Activated T-cell treated with anti-CD3 and anti-CD28 coated beads, Interleukin-2, amount 50 U/mL, for 1 hour (primary cell): ENCODE data around the gene A1CF.
"Not testable (repeated sequence)": the region's sequence is repeated elsewhere in the genome, so short reads cannot be mapped to it uniquely, and the experiment has no call there.

Source experiments
- DNase-seq: peaks from one replicate; pipeline ENCODE4 v3.0.0-alpha.2; 2020

Gene A1CF, protein sequence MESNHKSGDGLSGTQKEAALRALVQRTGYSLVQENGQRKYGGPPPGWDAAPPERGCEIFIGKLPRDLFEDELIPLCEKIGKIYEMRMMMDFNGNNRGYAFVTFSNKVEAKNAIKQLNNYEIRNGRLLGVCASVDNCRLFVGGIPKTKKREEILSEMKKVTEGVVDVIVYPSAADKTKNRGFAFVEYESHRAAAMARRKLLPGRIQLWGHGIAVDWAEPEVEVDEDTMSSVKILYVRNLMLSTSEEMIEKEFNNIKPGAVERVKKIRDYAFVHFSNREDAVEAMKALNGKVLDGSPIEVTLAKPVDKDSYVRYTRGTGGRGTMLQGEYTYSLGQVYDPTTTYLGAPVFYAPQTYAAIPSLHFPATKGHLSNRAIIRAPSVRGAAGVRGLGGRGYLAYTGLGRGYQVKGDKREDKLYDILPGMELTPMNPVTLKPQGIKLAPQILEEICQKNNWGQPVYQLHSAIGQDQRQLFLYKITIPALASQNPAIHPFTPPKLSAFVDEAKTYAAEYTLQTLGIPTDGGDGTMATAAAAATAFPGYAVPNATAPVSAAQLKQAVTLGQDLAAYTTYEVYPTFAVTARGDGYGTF

DNA sequence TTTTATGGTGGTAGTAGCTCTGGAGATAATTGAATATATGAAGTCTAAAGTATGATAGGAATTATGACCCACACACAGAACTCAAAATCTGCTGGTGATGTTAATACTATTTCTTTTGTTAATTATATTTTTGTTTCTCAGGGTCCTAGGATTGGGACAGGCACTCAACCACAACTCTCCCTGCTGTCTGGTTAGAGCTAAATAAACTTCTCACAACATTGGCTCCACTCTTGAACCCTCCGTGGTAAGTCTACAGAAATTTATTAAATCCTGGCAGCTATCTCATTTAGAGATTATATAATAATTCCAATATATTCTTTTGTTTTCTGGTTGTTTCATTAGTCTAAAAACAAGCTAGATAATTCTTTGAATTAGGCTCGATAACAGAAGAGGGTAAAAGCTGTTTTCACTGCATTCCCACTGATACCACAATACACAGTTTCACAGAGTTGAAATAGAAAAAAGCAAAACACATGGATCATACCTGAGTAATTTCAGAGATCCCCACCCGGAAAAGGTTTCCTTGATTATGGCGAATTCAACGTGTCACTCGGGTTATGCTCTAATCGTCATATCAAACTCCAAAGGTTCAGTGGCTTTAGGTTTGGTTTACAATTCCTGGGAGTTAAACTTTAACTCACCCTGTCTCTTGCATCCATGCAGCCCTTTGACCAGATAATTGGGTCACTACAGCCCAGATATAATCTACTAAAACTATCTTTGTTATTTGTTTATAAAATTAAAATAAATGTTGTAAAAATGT, at the start of gene A1CF:
A1CF (minus strand) TSS at position 531 of the 763 bp plus-strand sequence. CDS start 25,687 bp downstream, outside the sequence.
- DNase-seq = no peak

DNA sequence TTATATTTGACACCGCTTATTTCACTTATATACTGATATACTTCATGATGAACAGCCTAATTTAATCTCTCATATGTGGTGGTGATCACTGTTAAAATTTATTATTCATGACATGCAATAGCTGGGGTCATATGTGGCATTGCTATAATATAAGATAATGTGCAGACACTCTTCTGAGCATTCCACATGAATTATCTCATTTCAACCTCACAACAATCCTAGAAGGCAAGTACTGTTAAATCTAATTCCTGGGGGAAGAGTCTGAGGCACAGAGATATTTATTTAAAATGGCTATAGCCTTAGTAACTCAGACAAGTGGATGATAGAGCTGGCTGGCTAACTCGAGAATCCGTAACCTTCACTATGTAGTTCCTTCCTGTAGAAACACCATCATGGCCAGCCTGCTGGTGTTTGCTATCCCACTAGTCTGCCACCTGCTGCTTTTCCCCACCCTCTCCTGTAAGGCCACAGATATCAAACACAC, 46.6 kb upstream of the A1CF start:
- no peak for DNase-seq

DNA sequence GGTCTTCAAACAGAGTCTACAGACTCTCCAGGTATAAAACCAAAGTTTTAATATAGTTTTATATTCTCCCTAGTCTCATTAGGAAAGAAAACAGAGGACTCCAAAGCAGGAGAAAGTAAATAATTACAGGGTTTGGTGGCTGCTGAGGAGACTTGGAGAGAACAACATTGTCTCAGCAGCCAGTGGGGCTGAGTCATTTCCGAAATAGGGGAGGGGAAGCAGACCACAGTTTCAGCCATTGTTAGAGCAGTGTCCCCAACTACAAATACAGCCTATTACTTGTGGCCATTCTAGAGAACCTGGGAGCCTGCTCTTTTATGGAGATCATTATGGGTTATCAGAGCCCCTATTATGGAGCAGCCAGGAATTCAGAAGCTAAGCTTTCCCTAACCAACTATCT, 44.2 kb upstream of the A1CF start:
- no peak for DNase-seq

DNA sequence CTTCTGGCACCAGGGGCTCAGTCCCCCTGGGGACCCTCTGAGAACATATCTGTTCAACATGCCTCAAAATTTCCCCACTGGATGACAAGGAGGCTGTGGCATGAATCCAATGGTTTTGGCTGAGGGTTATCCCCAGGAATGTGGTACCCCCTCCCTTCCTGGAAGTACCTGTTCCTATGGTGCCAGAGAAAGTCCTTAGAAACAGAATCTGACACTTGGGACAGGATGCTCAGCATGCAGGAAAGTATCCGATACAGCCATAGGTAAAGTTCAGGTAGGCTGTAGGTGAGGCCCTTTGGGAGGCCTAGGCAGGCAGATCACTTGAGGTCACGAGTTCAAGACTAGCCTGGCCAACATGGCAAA, 42.7 kb upstream of the A1CF start:
- no peak for DNase-seq

DNA sequence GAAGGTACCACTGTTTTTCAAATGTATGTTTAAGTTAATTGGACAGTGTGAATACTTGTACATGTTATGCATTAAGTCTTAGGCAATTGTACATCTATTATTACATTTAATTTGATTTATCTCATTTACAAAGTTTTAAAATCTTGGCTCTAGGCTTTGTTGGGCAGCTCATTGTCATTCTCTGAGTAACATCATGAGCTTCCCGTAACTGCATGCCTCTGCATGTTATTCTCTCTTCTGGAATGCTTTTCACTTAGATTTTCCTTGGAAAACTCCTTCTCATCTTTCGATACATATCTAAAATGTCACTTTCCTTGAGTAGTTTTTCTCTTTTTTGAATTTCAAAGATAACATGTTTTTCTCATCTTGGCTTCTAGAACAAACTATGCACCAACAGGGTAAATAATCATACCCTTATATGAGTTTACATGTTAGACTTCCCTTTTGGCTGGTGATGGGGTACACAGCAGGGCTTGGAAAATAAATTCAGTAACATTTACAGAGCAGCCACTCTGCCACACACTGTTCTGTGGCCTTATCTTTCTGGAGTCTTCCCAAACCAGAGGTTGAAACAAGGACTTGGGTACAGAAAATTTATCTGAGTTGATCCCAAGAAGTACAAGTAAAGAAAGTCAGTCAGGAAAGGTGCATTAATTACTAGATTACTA, 42.2 kb upstream of the A1CF start:
- no peak for DNase-seq

DNA sequence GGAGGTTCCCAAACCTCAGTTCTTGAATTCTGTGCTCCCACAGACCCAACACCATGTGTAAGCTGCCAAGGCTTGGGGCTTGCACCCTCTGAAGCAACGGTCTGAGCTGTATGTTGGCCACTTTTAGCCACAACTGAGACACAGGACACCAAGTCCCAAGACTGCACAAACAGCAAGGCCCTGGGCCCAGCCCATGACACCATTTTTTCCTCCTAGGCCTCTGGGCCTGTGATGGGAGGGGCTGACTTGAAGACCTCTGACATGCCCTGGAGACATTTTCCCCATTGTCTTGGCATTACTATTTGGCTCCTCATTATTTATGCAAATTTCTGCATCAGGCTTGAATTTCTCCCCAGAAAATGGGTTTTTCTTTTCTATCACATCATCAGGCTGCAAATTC, 38.0 kb upstream of the A1CF start:
- not testable (repeated sequence) for DNase-seq

DNA sequence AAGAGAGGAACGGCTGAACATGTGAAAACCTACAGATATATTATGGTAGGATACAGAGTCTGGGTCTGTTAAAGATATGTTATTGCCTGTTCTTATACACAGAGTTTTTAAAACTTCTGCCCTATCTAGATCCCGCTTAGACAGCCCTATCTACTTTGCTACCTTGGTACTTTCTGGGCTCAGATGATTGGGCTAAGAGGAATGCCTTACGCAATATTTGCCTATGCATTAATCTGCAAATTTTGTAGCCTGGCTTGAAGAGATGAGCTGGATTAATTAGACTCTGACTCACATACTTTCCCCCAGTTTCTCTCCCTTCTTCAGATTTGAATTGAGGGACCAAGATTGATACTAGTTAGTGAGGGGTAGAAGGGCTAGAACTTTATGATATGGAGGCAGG, 33.6 kb upstream of the A1CF start:
- DNase-seq = no peak

DNA sequence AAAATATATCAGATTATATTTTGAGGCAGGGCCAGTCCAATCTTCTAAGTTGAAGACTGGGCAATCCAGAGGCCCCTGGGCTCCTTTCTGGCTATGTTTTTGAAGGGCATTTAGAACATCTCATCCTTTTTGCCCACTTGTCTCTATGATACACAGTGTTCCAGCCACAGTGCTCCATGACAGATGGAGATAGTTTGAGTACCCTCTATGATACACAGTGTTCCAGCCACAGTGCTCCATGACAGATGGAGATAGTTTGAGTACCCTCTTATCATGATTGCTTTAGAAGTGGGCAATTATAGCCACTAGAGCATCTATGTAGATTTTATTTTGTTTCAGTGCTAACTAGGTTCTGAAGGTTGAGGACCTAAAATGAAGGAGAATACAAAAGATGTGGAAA, 33.1 kb upstream of the A1CF start:
- DNase-seq = no peak

DNA sequence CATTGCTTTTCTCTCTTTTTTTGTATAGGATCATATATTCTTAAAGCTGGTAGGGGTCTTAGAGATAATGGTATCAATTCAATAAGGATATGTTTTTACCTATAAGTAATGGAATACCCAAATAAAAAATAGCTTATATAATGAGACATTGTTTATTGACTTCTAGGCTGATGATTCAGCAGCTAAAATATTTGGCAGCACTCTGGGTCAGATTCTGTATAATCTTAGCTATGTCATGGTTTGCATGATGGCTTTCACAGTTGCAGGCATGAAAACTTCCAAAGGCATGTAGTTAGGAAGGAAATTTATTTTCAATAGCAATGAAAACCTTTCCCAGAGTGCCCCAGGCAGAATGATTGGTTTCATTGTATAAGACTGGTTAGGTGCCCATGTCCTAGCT, 32.1 kb upstream of the A1CF start:
- no peak for DNase-seq

DNA sequence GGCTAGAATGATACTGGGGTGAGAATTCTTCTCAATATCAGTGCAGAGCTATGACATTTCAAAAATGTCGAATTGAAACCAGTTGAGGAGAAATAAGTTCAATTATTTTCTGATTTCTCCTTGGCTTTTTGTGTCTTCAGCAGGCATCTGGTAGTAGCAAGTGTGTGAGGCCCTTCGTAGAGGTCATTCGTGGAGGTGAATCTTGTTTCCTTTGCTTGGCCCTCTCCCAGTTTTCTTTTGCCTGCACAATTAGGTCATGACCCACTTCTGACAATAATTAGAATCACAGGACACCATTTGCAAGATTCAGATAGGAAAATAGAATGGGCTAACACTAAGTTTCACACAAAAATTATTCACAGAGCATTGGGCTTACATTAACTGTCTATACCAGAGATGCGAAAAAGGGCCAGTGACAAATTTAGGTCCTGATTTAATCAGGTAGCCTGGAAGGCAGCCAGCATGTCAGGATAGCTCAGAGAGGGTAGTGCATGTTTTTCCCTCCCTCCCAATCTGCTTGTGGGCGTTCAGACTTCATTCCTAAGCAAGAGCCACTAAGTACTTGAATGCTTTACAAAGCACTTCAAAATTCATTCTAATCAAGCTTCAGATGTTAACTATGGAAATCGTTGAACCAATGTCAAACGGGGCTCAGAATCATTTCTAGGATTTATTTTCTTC, 24.0 kb upstream of the A1CF start:
- no peak for DNase-seq

DNA sequence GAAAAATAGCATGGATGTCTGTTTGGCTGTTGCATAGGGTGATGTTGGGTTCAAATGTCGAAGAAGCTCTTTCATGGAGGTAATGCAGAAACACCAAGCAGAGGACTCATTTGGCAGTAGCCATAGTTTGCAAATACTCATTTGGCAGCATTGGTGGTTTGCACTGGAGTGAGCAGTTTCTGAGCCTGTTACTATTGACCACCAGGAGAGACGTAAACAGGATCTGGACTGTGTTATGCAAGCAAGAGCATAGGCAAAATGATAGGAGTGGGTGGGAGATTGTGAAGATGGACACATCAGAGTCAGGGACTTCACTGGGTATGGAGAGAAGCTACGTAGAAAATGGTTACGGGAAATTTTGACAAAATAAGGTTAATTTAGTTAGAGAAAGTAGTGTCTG, 22.9 kb upstream of the A1CF start:
- DNase-seq = no peak

DNA sequence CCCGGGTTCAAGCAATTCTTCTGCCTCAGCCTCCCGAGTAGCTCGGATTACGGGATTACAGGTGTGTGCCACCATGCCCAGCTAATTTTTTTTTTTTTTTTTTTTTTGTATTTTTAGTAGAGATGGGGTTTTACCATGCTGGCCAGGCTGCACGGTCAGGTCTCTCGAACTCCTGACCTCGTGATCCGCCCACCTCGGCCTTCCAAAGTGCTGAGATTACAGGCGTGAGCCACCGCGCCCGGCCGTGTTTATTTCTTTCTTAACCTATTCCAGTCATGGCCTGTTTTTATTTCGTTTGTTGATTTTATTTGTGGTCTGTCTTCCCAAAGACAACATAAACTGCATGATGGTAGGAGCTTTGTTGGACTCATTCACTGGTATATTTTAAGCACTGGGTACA, 20.4 kb upstream of the A1CF start:
- not testable (repeated sequence) for DNase-seq

DNA sequence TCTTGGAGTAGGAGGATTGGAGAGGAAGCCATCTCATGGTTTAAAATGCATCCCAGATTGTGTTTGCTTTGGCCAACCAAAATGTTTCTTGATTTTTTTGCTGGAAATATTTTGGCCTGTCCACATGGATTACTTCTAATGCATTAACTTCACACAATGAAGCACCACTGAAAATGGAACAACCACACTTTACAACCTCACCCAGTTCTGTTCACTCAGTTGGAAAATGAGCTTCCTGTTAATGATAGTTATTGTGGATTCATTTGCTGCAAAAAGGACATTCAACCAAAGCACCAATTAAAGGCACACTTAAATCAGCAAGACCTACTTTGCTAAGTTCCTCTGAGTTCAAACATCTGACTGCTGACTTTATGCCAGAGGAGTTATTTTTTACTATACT, 11.3 kb upstream of the A1CF start:
- no peak for DNase-seq

DNA sequence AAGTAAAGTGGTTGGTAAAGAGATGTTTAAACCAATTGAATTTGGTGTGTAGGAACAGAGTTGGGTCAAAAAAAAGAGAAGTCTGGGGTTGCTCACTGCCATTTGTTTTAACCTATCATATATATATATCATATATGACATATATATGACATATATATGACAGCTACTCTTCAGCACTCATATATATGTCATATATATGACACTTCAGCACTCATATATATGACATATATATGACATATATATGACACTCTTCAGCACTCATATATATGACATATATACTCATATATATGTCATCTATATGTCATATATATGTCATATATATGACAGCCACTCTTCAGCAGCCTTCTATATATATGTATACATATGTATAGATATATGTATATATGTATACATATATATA, 8.9 kb upstream of the A1CF start:
- no peak for DNase-seq

DNA sequence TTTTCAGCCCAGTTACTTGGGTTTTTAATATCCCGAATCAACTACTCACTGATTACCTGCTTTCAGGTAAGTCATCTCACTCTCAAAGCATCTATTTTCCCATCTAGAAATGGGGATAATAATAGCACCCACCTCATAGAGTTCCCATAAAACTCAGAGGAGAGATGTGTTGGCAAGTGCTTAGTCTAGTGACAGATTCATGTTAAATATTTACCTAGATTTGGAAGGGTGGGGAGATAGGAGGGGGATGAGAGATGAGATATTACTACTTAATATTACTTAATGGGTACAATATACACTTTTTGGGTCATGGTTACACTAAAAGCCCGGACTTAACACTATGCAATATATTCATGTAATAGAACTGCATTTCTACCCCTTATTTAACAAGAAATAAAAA, 7.0 kb upstream of the A1CF start:
- no peak for DNase-seq

DNA sequence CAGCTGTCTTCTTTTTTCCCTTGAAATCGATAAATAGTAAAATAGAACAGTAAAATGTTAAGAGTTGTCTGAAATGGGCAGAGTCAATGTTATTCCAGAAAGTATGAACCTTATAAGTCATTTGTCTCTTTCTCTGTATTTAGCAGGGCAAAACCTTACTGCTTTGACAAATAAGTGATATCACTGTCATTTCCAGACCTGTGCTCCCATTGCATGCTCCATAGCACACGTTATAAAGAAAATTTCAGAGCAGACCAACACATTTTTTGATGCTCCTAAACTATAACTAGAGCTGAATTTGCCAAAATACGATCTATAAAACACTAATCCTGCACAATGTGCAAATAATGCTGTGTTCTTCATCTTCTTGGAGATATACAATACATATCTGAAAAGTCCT, 1.1 kb downstream of the A1CF start:
- DNase-seq = no peak

DNA sequence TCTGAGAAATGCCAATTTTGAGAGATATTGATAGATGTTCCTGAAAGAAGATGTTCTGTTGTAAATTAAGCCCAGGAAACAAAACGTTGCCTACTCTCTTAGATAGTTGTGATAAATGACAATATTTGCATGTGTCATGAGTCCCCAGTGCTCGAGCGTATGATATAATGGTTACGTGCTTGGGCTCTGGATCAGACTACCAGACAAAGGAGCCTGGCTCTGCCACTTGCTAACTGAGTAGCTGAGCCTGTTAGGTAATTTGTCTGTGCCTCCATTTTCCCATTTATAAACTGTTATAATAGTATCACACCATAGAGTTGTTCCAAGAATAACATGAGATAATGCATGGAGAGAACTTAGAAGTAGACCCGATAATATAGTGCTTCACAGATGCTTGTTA, 1.8 kb downstream of the A1CF start:
- DNase-seq = no peak

DNA sequence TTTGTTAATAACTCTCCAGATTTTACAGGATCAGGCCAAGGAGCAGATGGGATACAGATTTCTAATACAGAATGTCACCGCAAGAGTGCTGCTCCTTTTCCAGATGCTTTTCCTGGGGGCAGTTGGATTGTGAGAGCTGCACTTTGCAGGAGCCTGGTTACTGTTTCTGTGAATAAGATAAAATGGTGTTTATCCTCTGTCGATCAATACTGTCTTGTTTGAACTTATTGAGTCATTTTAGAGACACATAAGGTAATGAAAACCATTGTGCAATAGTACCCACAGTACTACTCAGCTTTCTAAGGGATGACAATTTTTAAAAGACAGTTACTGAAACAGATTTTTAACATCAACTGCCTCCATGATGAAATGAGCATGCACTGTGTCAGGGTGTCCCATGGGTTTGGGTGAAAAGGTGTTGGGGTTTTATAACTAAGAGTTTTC, 2.9 kb downstream of the A1CF start:
- DNase-seq = no peak

DNA sequence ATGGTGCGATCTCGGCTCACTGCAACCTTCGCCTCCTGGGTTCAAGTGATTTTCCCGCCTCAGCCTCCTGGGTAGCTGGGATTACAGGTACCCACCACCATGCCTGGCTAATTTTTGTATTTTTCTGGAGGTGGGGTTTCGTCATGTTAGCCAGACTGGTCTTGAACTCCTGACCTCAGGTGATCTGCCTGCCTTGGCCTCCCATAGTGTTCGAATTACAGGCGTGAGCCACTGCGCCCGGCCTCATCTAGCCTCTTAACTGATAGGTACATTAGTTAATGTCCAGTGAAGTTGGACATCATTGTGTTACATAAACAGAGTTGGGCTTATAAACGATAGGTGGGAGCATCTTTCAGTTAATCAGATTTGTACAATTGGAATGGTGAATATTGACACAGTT, 4.4 kb downstream of the A1CF start:
- not testable (repeated sequence) for DNase-seq

DNA sequence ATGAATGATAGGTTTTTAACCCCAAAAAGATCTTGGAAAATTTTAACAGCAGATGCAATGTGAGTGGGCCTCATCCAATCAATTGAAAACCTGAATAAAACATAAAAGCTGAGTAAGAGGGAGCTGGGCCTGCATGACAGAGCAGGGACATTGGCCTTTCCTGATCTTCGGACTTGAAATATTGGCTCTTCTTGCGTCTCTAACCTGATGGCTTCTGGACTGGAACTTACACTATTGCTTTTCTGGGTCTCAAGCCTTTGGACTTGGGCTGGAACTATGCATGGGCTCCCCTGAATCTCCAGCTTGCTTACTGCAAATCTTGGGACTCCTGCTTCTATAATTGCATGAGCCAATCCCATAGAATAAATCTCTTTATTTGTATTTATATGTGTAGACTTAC, 9.0 kb downstream of the A1CF start:
- no peak for DNase-seq

DNA sequence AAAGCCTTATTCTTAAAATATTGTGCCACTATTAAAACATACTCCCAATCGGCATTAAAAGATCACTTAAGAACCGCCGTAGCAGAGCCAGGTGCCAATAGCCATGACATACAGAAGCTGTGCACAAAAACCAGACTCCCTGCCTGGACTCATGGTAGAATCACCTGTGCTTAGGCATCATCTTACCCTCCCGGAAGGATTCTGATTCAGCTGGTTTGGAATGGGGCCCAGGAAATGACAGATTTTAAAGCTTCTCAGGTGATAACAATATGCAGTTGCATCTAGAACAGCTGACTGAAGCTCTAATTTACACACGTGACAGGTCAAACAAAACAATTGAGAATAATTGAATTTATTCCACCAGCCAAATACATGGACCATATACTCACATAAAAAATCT, 10.7 kb downstream of the A1CF start:
- DNase-seq = no peak

DNA sequence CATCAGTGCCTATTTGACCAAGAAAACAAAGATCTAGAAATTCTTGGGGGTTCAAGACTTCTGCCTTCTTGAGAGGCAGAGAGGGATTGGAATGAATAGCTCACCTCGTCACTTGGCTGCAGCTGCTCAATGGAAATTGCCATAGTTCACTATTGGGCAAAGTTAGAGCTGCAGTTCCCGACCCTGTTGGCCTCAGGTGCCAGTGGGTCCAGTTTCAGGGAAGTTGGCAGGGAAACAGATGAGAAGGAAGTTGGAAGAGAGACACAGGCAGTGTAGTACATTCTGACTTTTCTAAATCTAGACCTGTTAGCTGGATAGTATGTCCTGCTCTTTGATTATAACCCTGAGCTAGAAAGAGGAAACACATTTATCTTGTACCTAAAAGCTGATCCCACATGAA, 19.1 kb downstream of the A1CF start:
- no peak for DNase-seq

DNA sequence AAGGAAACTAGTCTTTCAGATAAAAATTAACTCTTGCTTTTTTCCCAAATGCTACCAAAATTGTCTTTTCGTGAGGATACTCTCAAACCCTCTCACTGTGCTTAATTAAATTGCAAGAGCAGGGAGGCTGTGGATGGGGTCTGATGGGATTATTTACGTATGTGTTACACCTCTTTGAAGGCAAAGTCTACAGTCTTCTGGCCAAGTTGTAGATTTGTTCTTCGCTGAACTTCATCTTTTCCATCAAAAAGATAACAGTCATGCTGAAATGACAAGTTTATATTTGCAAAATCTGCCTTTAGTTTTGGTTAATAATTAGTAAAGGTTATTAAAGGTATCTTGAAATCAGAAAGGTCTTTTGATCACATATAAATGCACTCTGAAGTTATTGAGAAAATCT, 22.7 kb downstream of the A1CF start:
- no peak for DNase-seq
